ENCODE data around the gene UNC5B.

The UNC5B gene

DNA sequence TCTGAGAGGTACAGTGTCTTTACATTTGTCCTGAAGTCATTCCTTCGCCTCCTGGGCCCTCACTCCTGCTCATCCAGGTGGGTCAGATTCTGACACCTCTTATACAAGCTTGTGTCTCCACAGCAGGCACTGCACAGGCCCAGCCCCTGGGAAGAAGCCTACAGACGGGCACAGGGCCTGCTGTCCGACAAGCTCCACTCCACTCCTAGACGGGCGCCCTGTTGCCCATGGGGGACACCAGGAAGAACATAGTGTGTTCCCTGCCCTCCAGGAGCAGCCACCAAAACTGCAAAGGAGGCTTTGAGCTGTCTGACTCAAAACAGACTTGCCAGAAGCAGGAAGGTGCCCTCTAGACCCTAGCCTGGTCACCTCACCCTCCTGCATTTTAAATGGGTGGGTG, 61.1 kb downstream of the UNC5B start:
- no peaks in the 10 kb centered on the region for H3K9me3 ChIP-seq (ENCODE audit: control insufficient read depth, insufficient read depth, low read length)
- H3K9ac ChIP-seq (ENCODE audit: low read depth, low read length): no peak overlapping the region
- no peaks in the 10 kb centered on the region for H3K36me3 ChIP-seq (ENCODE audit: insufficient read depth, low read length)
- peaks cover 24% of the 10 kb centered on the region; the same call in 1 of the 2 replicates for H3K4me1 ChIP-seq (ENCODE audit: insufficient read depth, low read length)

DNA sequence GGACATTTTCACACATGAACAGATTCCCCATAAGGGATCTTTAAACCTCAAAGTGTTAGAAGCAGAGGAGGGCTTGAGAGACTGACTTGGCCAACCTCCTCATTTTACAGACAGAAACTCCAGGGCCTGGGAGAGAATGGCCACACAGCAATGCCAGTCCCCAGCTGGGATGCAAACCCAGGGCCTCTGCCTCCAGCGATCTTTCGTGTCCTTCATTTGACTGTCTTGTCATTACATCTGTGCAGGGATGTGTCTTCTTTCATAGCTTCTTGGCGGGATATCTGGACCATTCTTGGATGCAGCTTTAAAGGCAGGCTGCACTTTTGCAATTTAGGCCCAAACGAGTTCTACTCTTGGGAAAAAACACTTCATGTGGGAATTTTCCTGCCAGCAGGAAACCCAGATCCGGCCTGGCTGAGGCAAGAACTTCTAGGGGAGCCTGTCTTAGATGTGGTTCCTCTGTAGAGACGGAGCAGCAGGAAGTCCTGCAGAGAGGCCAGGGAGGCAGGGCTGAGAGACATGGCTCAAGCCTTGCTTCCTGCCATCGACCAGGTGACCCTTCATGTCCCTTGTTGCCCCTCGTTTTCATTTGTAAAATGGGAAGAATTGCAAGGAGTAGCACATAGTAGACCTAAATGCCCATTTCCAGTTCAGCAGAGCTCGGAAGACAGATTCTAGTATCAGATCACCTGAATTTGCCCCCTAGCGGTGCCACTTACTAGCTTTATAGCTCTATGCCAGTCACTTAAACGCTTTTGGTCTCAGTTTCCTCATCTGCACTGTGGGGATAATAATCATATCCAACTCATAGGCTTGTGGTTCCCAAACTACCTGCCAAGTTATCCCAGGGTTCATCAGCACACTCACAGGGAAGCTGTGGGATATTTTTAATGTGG, 62.8 kb downstream of the UNC5B start:
- peaks cover 28% of the 10 kb centered on the region; the same call in 1 of the 2 replicates for H3K4me1 ChIP-seq (ENCODE audit: insufficient read depth, low read length)
- no peaks in the 10 kb centered on the region for H3K36me3 ChIP-seq (ENCODE audit: insufficient read depth, low read length)
- no peak overlapping the region for H3K9ac ChIP-seq (ENCODE audit: low read depth, low read length)

DNA sequence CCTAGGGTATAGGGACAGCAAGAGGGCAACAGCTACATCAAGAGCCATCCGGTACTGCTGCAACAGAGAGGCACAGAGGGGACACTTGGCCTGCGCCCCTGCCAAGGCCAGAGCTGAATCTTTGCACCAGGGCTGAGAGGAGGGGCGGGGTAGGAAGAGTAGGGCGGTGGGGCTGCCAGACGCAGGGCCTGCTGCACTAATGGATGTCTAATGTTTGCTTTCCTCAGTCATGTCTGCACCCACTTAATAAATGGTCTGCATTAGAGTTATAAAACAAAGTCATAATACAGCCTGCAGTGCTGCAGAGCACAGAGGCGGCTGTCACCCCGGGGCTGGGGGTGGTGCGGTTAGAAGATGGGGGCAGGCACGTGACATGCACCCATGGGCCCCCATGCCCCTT, 64.5 kb downstream of the UNC5B start:
- no peaks in the 10 kb centered on the region for H3K36me3 ChIP-seq (ENCODE audit: insufficient read depth, low read length)
- H3K4me1 ChIP-seq (ENCODE audit: insufficient read depth, low read length): peaks cover 15% of the 10 kb centered on the region; the same call in 1 of the 2 replicates
- no peaks in the 10 kb centered on the region for H3K9me3 ChIP-seq (ENCODE audit: control insufficient read depth, insufficient read depth, low read length)
- no peak overlapping the region for H3K9ac ChIP-seq (ENCODE audit: low read depth, low read length)

More for the DNA sequence above, 62.8 kb downstream of the UNC5B start:
- H3K9me3 ChIP-seq (ENCODE audit: control insufficient read depth, insufficient read depth, low read length): no peaks in the 10 kb centered on the region

DNA sequence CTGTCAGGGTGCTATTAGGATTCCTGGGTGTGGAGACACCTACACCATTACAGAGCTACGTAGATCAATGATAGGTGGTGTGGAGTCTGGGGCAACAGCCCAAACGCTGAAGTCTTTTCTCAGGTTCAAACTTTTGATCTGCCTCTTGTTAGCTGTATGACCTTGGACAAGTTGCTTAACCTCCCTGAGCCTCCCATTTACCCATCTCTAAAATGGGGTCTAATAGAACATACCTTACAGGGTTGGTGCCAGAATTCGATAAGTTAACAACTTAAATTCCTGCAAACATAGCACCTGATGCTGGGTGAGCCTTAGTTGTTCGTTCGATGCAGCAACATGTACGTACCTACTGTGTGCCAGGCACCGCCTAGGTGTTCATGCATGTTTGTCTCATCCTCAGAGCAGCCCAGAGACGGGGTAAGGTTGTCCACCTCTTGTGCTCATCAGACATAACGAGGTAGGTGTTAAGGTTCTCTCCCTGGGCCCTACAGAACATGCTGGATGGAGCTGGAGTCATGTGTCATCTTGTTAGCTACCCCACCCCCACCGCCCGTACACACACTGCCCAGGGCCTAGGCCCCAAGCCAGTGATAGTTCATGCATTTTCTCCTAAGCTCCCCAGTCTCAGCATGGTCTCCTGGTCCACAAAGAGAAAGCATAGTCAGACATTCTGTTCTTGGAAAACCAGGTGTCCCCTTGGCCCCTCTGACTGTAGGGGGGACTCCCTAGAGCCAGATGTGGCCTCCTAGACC, 65.7 kb downstream of the UNC5B start:
- H3K9ac ChIP-seq (ENCODE audit: low read depth, low read length): no peak overlapping the region

DNA sequence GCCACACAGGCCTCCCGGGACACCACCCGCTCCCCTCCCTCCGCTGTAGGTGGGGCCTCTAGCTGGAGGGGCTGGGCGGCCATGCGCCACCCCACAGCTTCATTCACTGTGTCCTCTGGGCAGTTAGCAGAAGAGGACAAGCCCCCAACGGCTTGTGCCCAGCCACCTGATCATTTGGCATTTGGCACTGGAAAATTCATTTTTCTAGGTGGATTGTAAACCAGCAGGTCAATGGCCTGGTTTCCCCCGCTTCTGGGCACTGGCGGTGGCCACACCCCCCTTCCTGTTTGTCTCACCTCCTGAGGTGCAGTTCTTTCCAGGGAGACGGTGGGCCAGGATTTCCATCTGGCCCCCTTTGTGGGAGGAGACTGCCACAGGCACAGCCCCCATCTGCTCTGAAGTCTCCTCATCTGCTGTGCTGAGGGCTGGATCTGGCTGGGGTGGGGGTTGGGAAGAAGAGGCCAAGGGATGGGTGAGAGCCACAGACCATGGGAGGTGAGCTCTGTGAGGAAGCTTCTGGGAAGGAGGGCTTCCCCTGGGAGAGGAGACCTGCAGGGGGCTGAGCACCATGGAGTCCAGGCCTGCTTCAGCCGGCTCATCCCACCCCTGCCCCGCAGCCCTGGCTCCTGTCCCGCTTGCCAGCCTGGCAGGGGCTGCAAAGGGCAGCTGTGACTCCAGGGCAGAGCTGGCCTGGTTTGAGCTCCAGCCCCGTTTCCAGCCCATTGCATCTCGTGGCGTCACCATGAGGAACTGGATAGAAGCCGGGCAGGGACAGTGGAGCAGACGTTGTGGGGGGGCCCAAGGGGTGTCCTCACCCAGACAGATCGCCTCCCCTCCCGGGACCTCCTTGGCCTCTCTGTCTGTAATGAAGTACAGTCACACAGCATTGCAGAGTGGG, 66.6 kb downstream of the UNC5B start:
- Histone ChIP-seq H3K36me3 (ENCODE audit: insufficient read depth, low read length) (no peaks in the 10 kb centered on the region), H3K9ac (ENCODE audit: low read depth, low read length) (no peak overlapping the region), H3K9me3 (ENCODE audit: control insufficient read depth, insufficient read depth, low read length) (no peaks in the 10 kb centered on the region), H3K4me1 (ENCODE audit: insufficient read depth, low read length) (peaks cover 13% of the 10 kb centered on the region; the same call in 1 of the 2 replicates)

More for the DNA sequence above, 65.7 kb downstream of the UNC5B start:
- Histone ChIP-seq H3K9me3 (ENCODE audit: control insufficient read depth, insufficient read depth, low read length) (no peaks in the 10 kb centered on the region), H3K4me1 (ENCODE audit: insufficient read depth, low read length) (peaks cover 13% of the 10 kb centered on the region; the same call in 1 of the 2 replicates), H3K36me3 (ENCODE audit: insufficient read depth, low read length) (no peaks in the 10 kb centered on the region)

DNA sequence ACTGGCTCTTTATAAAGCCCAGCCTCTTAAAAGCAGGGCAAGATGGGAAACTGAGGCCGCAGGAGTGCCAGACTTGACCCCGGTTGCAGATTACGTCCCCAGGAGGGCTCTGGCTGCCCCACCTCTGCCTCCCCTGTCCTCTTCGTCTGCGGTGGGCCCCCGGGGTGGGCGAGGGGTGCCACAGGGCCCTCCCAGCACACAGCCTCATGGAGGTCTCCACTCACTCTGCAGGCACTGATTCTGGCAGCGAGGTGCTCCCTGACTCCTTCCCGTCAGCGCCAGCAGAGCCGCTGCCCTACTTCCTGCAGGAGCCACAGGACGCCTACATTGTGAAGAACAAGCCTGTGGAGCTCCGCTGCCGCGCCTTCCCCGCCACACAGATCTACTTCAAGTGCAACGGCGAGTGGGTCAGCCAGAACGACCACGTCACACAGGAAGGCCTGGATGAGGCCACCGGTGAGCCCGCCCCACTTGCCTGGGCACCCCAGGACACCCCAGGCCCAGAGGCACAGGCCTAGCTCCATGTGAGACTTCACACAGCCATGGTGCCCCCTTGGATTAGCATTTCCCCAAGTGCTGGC, 67.3 kb downstream of the UNC5B start:
- no peak overlapping the region for H3K9ac ChIP-seq (ENCODE audit: low read depth, low read length)
- H3K4me1 ChIP-seq (ENCODE audit: insufficient read depth, low read length): peaks cover 13% of the 10 kb centered on the region; the same call in 1 of the 2 replicates
- H3K9me3 ChIP-seq (ENCODE audit: control insufficient read depth, insufficient read depth, low read length): no peaks in the 10 kb centered on the region
- no peaks in the 10 kb centered on the region for H3K36me3 ChIP-seq (ENCODE audit: insufficient read depth, low read length)

DNA sequence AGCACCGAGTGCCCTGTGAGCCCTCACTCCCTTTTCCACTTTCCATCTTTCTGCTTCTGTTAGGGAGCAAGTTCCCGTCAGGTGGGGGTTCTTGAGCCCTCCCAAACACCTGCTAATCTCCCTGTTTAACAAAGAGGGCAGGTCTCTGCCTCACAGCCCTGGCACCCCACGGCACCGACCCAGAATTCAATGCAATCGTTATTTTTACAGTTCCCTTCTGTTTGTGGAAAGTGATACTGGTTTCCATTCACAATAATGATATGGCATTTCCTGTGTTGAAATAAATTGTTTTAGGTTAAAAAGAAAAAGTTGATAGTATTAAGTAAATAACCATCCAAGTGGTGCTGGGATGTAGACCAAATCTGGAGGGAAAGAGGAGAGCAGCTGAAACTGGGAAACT, 67.8 kb downstream of the UNC5B start:
- Histone ChIP-seq H3K9ac (ENCODE audit: low read depth, low read length) (no peak overlapping the region), H3K36me3 (ENCODE audit: insufficient read depth, low read length) (no peaks in the 10 kb centered on the region), H3K9me3 (ENCODE audit: control insufficient read depth, insufficient read depth, low read length) (no peaks in the 10 kb centered on the region), H3K4me1 (ENCODE audit: insufficient read depth, low read length) (peaks cover 13% of the 10 kb centered on the region; the same call in 1 of the 2 replicates)

DNA sequence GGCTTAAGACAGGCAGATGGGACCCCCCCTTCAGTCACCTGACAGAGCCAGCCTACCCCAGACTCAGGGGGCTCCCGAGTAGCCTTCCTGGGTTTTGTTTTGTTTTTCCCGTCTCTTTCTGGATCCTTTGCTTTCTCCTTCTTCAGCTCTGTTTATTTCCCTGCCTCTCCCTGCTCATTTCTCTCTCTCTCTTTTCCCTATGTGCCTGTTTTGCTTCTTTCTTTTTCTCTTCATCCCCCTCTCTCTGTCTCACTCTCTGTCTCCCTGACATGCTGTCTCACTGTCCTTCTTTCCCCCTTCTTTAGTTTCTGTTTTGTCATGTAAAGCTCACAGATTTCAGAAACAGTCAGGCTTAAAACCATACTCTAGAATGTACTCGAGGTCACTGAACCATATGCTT, 68.5 kb downstream of the UNC5B start:
- peaks cover 13% of the 10 kb centered on the region; the same call in 1 of the 2 replicates for H3K4me1 ChIP-seq (ENCODE audit: insufficient read depth, low read length)
- no peaks in the 10 kb centered on the region for H3K9me3 ChIP-seq (ENCODE audit: control insufficient read depth, insufficient read depth, low read length)
- H3K36me3 ChIP-seq (ENCODE audit: insufficient read depth, low read length): no peaks in the 10 kb centered on the region
- H3K9ac ChIP-seq (ENCODE audit: low read depth, low read length): no peak overlapping the region

DNA sequence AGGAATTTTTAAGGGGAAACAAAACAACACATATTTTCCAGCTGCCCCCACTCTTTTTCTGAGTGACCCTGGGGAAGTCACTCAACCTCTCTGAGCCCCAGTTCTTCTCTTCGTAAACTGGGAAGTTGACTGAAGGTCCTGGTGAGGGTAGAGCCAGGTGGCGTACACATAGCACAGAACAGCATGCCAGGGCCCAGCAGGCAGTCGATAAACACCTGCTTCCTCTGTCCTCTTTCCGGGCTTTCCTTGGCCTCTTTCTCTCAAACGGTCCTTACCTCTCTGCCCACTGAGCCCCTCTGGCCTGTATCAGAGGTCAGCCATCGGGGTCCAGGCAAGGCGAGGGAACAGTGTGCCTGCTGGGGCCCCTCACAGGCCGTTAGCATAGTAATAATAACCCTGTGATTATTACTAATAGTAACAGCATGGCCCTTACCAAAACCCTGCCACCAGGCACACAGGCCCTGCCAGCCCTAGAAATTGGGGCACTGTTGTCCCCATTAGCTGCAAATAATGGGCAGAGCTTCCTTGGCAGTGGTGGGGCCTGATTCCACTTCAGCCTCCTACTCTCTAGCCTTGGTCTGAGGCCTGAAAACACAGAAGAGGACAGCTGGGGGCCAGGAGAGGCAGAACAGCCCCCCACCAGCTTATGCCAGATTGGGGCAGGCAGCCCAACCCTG, 69.4 kb downstream of the UNC5B start:
- H3K4me1 ChIP-seq (ENCODE audit: insufficient read depth, low read length): peaks cover 13% of the 10 kb centered on the region; the same call in 1 of the 2 replicates
- H3K9ac ChIP-seq (ENCODE audit: low read depth, low read length): no peak overlapping the region
- no peaks in the 10 kb centered on the region for H3K9me3 ChIP-seq (ENCODE audit: control insufficient read depth, insufficient read depth, low read length)
- no peaks in the 10 kb centered on the region for H3K36me3 ChIP-seq (ENCODE audit: insufficient read depth, low read length)

DNA sequence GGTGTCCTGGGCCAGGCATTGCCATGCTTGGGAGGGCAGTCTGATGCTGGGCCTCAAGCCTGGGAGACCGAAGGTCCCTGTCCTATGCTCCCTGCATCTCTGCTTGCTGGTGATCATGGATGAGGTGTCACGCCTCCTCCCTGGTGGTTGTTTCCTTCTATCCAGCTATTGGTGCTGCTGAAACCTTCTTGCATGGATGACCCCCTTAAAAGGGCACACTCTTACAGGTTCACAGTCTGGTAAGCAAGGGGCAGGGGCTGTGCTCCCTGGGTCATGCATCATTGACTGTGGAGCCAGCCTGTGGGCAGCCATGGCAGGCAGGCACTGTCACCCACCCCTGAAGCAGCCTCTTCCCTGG, 69.9 kb downstream of the UNC5B start:
- Histone ChIP-seq H3K9ac (ENCODE audit: low read depth, low read length) (no peak overlapping the region), H3K4me1 (ENCODE audit: insufficient read depth, low read length) (peaks cover 13% of the 10 kb centered on the region; the same call in 1 of the 2 replicates), H3K9me3 (ENCODE audit: control insufficient read depth, insufficient read depth, low read length) (no peaks in the 10 kb centered on the region), H3K36me3 (ENCODE audit: insufficient read depth, low read length) (no peaks in the 10 kb centered on the region)

DNA sequence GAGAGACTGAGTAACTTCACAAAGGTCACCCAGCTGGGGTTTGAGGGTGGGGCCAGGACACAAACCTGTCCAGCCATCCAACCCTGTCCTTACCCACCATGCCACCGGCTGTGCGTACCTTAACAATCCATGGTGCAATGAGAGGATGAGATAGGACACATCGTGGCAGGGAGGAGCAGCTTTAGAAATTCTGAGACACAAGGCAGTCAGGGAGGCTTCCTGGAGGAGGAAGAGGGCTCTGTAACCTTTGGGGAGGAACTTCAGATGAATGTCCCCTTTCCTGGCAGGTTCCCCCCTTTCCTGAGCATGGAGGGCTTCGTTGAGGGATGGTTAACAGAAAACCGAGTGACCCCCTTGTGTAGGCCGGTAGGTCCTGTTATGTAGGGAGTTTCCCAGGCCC, 71.0 kb downstream of the UNC5B start:
- Histone ChIP-seq H3K4me1 (ENCODE audit: insufficient read depth, low read length) (peaks cover 10% of the 10 kb centered on the region; the same call in 1 of the 2 replicates), H3K9me3 (ENCODE audit: control insufficient read depth, insufficient read depth, low read length) (no peaks in the 10 kb centered on the region), H3K9ac (ENCODE audit: low read depth, low read length) (no peak overlapping the region), H3K36me3 (ENCODE audit: insufficient read depth, low read length) (no peaks in the 10 kb centered on the region)

DNA sequence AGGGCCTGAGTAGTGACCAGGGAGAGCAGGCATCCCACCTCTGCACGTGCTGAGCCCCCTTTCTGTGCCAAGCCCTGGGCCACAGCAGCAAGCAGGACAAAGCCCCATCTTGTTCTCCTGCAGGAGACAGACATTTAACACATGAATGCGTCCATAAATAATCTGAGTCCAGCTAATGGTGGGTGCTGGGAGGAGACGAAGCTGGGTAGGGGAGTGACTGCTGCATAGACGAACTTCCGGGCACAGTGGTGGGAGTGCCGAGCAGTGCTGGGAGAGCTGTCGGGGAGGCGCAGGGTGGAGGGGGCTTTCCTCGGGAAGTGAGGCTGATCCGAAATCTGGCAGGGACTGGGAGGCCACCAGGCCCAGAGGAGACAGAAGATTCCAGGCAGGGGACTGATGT, 71.5 kb downstream of the UNC5B start:
- Histone ChIP-seq H3K9ac (ENCODE audit: low read depth, low read length) (no peak overlapping the region), H3K36me3 (ENCODE audit: insufficient read depth, low read length) (peaks cover 2% of the 10 kb centered on the region; the same call in 1 of the 2 replicates), H3K4me1 (ENCODE audit: insufficient read depth, low read length) (peaks cover 6% of the 10 kb centered on the region; the same call in 1 of the 2 replicates), H3K9me3 (ENCODE audit: control insufficient read depth, insufficient read depth, low read length) (no peaks in the 10 kb centered on the region)

DNA sequence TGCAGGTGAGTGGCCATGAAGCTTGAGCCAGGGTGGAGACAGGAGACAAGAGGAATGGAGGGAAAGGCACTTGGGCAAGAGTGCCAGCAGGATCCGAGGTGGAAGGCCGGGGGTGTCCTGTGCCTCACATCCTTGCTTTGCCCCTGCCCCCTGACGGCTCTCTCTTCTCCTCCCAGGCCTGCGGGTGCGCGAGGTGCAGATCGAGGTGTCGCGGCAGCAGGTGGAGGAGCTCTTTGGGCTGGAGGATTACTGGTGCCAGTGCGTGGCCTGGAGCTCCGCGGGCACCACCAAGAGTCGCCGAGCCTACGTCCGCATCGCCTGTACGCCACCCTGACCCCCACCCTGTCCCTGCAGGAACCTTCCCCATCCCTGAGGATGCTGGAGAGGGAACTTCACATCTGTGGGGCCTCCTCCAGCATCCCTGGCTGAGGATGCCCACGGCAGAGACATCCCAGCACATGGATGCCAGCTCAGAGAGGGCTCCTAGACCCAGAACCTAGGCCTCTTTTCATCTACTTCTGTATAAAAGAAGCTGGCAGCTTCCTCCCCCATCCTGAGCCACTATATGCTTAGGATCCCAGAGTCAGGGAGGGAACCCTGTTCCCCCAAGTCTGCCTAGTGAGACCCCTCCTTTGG, 72.3 kb downstream of the UNC5B start:
- H3K9ac ChIP-seq (ENCODE audit: low read depth, low read length): no peak overlapping the region
- peaks cover 3% of the 10 kb centered on the region; the same call in 1 of the 2 replicates for H3K36me3 ChIP-seq (ENCODE audit: insufficient read depth, low read length)
- no peaks in the 10 kb centered on the region for H3K9me3 ChIP-seq (ENCODE audit: control insufficient read depth, insufficient read depth, low read length)
- H3K4me1 ChIP-seq (ENCODE audit: insufficient read depth, low read length): no peaks in the 10 kb centered on the region; the same call in 1 of the 2 replicates
